ENCODE data around the gene SMR3A. TPM values are rescaled to one million over a fixed set of nuclear protein-coding genes. Genes with fewer than 3 reads are reported as not detected.

The SMR3A gene
- total RNA-seq, 1 donor, result not detected

- Histone ChIP-seq H3K27me3 (ENCODE audit: insufficient read depth, low read length) (no peaks in the 10 kb centered on the region), H2AFZ (ENCODE audit: low read length) (no peak overlapping the region), H3K79me2 (ENCODE audit: insufficient read depth, low read length) (no peaks in the 10 kb centered on the region), H3K36me3 (ENCODE audit: insufficient read depth, low read length) (no peaks in the 10 kb centered on the region), H4K20me1 (ENCODE audit: insufficient read depth, low read length) (no peaks in the 10 kb centered on the region), H3K4me2 (ENCODE audit: insufficient read depth, low read length) (no peak overlapping the region), H3K27ac (ENCODE audit: low read depth, low read length) (no peak overlapping the region), H3K9me3 (ENCODE audit: low read depth, low read length) (no peaks in the 10 kb centered on the region), H3K4me3 (ENCODE audit: insufficient read depth, low read length) (no peak overlapping the region), H3K4me1 (ENCODE audit: insufficient read depth, low read length) (no peaks in the 10 kb centered on the region)
- DNase-seq (ENCODE audit: insufficient read length, low spot score, missing footprints), result no peak
- TF ChIP-seq CTCF (IDR thresholded peaks at IDR 0.05; ENCODE audit: extremely low read depth, low read depth, low read length), result no peak
These were observed 11.4 kb downstream of the SMR3A start for GRCh38 chr4:70371987-70372386.

GRCh38 chr4:70372760-70373159 is 12.2 kb downstream of the SMR3A start:
- Histone ChIP-seq H3K27me3 (ENCODE audit: insufficient read depth, low read length) (no peaks in the 10 kb centered on the region), H3K4me1 (ENCODE audit: insufficient read depth, low read length) (no peaks in the 10 kb centered on the region), H3K79me2 (ENCODE audit: insufficient read depth, low read length) (no peaks in the 10 kb centered on the region), H4K20me1 (ENCODE audit: insufficient read depth, low read length) (no peaks in the 10 kb centered on the region), H3K4me2 (ENCODE audit: insufficient read depth, low read length) (no peak overlapping the region), H3K36me3 (ENCODE audit: insufficient read depth, low read length) (no peaks in the 10 kb centered on the region), H3K27ac (ENCODE audit: low read depth, low read length) (no peak overlapping the region), H3K9me3 (ENCODE audit: low read depth, low read length) (no peaks in the 10 kb centered on the region), H3K4me3 (ENCODE audit: insufficient read depth, low read length) (no peak overlapping the region), H2AFZ (ENCODE audit: low read length) (no peak overlapping the region)
- no peak for TF ChIP-seq CTCF (IDR thresholded peaks at IDR 0.05; ENCODE audit: extremely low read depth, low read depth, low read length)
- DNase-seq (ENCODE audit: insufficient read length, low spot score, missing footprints), result no peak

GRCh38 chr4:70380578-70380977 is 20.0 kb downstream of the SMR3A start:
- no peak for DNase-seq (ENCODE audit: insufficient read length, low spot score, missing footprints)
- Histone ChIP-seq H3K79me2 (ENCODE audit: insufficient read depth, low read length) (no peaks in the 10 kb centered on the region), H2AFZ (ENCODE audit: low read length) (no peak overlapping the region), H3K4me2 (ENCODE audit: insufficient read depth, low read length) (no peak overlapping the region), H3K36me3 (ENCODE audit: insufficient read depth, low read length) (no peaks in the 10 kb centered on the region), H4K20me1 (ENCODE audit: insufficient read depth, low read length) (no peaks in the 10 kb centered on the region), H3K4me1 (ENCODE audit: insufficient read depth, low read length) (no peaks in the 10 kb centered on the region), H3K4me3 (ENCODE audit: insufficient read depth, low read length) (no peak overlapping the region), H3K9me3 (ENCODE audit: low read depth, low read length) (no peaks in the 10 kb centered on the region), H3K27ac (ENCODE audit: low read depth, low read length) (no peak overlapping the region), H3K27me3 (ENCODE audit: insufficient read depth, low read length) (no peaks in the 10 kb centered on the region)
- no peak for TF ChIP-seq CTCF (IDR thresholded peaks at IDR 0.05; ENCODE audit: extremely low read depth, low read depth, low read length)

GRCh38 chr4:70382691-70383181 is 22.2 kb downstream of the SMR3A start, which contains the start of gene SMR3B:
SMR3B (plus strand) TSS chr4:70383131; CDS start chr4:70384511, 1,380 bp downstream.
- no peak within 1 kb of the TSS for H3K4me2 ChIP-seq (ENCODE audit: insufficient read depth, low read length)
- no peaks in the 10 kb centered on the region for H3K79me2 ChIP-seq (ENCODE audit: insufficient read depth, low read length)
- H3K27me3 ChIP-seq (ENCODE audit: insufficient read depth, low read length), result no peaks in the 10 kb centered on the region
- no peaks in the 10 kb centered on the region for H3K4me1 ChIP-seq (ENCODE audit: insufficient read depth, low read length)
- H3K9me3 ChIP-seq (ENCODE audit: low read depth, low read length), result no peaks in the 10 kb centered on the region
- no peak within 1 kb of the TSS for H3K27ac ChIP-seq (ENCODE audit: low read depth, low read length)
- H4K20me1 ChIP-seq (ENCODE audit: insufficient read depth, low read length), result no peaks in the 10 kb centered on the region
- H3K4me3 ChIP-seq (ENCODE audit: insufficient read depth, low read length), result no peak within 1 kb of the TSS
- DNase-seq (ENCODE audit: insufficient read length, low spot score, missing footprints), result no peak
- no peak for TF ChIP-seq CTCF (IDR thresholded peaks at IDR 0.05; ENCODE audit: extremely low read depth, low read depth, low read length)
- no peaks in the 10 kb centered on the region for H3K36me3 ChIP-seq (ENCODE audit: insufficient read depth, low read length)
- H2AFZ ChIP-seq (ENCODE audit: low read length), result no peak within 1 kb of the TSS
